Jurkat, Clone E6-1 (cell line): ENCODE data around the gene ATAD3C. TPM values are rescaled to one million over a fixed set of nuclear protein-coding genes. Genes with fewer than 3 reads are reported as not detected.
A peak's percentile ranks its signal among the peaks of the same experiment; 100 is the strongest.
"Not testable (repeated sequence)": the region's sequence is repeated elsewhere in the genome, so short reads cannot be mapped to it uniquely, and the experiment has no call there.

Experiments
- DNase-seq: peaks from one replicate; pipeline ENCODE4 v3.0.0-alpha.2; 2011; ENCODE audit warnings: low read depth, low spot score
- H3K4me3 ChIP-seq: 2 replicates; pipeline ENCODE4 v1.5.1; 2011; ENCODE audit warnings: mild to moderate bottlenecking, low read length, control low read depth, moderate library complexity
- polyA plus RNA-seq: library from polyadenylated mRNA; unstranded; fragments of >200 nt; gene quantifications from one replicate; pipeline ENCODE4 v1.2.1, GENCODE V29; 2012; ENCODE audit warnings: missing spikeins; ENCODE audit not compliant: insufficient read length, insufficient read depth

The ATAD3C gene, protein sequence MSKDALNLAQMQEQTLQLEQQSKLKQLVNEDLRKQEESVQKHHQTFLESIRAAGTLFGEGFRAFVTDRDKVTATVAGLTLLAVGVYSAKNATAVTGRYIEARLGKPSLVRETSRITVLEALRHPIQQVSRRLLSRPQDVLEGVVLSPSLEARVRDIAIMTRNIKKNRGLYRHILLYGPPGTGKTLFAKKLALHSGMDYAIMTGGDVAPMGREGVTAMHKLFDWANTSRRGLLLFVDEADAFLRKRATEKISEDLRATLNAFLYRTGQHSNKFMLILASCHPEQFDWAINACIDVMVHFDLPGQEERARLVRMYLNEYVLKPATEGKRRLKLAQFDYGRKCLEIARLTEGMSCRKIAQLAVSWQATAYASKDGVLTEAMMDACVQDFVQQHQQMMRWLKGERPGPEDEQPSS
- not detected for polyA plus RNA-seq

- no peak for DNase-seq
- no peak within 1 kb of the TSS for H3K4me3 ChIP-seq
Measured at GRCh38 chr1:1449099-1449739, at the start of gene ATAD3C. TSS of gene ATAD3C (plus strand) at chr1:1449689. CDS start at chr1:1450684, 995 bp downstream.

DNA sequence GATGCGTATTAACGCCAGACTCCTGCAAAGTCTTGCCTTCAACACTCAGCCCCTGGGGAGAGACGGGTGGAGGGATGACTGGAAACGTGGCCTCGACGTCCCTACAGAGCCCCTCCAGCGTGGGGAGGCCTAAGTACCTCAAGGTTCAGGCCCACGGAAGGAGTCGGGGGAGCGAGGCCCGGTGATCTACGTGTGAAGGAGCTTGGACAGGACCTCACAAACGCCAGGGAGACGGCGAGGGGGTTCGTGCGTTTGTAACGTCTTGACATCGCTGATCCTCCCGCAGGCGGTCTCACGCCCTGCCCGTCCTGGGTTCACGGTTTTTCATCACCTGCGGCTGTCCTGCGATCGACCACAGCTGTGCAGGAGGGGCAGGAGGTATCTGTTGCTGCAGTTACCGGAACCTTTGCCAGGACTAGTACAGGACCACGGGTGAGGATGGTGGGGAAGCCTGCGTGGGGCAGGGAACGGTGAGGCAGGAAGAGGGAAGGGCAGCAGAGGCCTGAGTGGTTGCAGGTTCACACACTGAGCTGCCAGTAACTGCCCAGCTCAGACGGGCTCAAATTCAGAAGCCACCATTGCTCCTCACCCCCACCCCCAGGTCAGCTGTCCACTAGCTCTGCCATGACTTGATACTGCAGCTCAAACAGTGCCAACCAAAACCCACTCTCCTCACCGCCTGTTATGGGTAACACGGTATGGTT lies 49.5 kb upstream of the ATAD3C start:
- H3K4me3 ChIP-seq = peak overlapping the region; percentile 96
- no peak for DNase-seq

- peak overlapping the region; percentile 96 for H3K4me3 ChIP-seq
- no peak for DNase-seq
Measured at GRCh38 chr1:1400576-1401456, 48.7 kb upstream of the ATAD3C start.

DNA sequence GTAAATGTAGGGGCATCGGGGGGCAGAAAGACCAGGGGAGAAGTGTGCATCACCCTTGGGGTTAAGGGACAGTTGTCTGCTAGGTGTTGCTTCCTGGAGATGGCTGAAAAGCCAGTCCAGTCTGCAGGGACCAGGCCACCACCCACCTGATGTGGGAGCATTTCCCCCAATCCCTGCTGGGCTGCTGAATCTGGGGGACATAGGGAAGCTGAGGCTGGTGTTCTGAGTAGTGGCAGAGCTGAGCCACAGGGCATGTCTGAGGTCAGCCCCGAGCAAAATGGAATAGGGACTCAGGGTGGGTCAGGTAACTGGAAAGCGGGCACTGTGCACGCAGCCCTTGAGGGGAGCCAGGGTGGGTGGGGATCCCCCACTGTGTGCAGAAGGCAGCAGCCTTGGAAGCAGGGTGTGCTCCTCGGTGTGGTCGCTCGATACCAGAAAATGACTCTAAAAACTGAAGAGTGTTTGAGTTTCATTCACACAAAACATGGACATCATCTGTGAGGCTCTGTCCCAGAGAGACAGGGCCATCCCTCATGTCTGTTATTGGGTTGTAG lies 48.0 kb upstream of the ATAD3C start:
- no peak overlapping the region for H3K4me3 ChIP-seq
- no peak for DNase-seq

GRCh38 chr1:1402072-1402900 lies 47.2 kb upstream of the ATAD3C start:
- DNase-seq = peak; percentile 54

DNA sequence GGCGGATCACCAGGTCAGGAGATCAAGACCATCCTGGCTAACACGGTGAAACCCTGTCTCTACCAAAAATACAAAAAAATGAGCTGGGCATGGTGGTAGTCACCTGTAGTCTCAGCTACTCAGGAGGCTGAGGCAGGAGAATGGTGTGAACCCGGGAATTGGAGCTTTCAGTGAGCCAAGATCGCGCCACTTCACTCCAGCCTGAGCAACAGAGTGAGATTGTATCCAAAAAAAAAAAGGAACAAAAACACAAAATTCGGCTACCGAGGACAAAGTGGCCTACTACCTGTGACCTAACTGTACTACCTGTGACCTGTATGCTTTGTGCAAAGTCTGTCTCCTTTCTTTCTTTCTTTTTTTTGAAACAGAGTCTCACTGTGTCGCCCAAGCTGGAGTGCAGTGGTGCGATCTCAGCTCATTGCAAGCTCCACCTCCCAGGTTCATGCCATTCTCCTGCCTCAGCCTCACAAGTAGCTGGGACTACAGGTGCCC lies 46.5 kb upstream of the ATAD3C start:
- H3K4me3 ChIP-seq, DNase-seq: not testable (repeated sequence)

More at GRCh38 chr1:1402072-1402900, 47.2 kb upstream of the ATAD3C start:
- H3K4me3 ChIP-seq = no peak overlapping the region

DNA sequence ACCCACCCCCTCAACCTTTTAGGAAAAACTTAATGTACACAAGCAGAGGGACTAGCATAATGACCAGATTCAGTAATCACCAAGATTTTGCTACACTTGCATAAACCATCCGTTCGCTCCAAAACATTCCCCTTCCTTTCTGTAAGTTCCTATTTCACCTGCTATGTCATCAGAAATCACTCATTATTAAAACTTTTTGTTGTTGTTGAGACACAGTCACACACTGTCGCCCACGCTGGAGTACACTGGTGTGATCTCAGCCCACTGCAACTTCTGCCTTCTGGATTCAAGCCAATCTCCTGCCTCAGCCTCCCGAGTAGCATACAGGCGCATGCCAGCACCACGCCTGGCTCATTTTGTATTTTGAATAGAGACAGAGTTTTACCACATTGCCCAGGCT lies 45.8 kb upstream of the ATAD3C start:
- no peak for DNase-seq
- no peak overlapping the region for H3K4me3 ChIP-seq

DNA sequence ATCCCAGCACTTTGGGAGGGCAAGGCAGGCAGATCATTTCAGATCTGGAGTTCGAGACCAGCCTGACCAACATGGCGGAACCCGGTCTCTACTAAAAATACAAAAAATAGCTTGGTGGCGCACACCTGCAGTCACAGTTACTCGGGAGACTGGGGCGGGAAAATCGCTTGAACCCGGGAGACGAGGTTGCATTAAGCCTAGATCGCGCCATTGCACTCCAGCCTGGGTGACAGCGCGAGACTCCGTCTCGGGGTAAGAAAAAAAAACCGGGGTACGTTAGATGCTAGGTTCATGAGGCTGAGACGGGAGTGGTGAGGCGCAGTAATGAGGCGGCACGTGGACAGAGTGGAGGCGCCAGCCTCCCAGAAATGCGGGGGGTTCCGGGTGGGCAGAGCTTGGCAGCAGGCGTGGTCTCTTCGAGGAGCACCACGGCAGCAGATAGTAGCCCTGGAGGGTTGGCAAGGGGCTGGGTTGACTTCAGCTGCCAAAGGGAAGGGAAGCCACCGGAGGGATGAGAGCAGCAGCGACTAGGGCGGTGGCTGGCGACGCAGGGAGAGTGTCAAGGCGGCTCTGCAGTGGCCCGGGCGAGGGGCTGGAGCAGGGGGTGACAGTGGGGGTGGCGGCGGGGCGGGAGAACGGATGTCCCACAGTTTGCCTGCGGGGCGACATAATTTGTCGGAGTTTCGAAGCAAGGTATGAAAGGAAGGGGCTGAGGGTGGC lies 43.2 kb upstream of the ATAD3C start:
- no peak for DNase-seq

GRCh38 chr1:1406821-1407635 lies 42.5 kb upstream of the ATAD3C start, which contains the start of gene MRPL20:
TSS of gene MRPL20 (minus strand) at chr1:1407293. CDS start at chr1:1407217, 76 bp downstream.
- H3K4me3 ChIP-seq = peak within 1 kb of the TSS; percentile 91
- DNase-seq = peak; percentile 91

More for the DNA sequence above, 43.2 kb upstream of the ATAD3C start:
- H3K4me3 ChIP-seq = peak overlapping the region; percentile 91

DNA sequence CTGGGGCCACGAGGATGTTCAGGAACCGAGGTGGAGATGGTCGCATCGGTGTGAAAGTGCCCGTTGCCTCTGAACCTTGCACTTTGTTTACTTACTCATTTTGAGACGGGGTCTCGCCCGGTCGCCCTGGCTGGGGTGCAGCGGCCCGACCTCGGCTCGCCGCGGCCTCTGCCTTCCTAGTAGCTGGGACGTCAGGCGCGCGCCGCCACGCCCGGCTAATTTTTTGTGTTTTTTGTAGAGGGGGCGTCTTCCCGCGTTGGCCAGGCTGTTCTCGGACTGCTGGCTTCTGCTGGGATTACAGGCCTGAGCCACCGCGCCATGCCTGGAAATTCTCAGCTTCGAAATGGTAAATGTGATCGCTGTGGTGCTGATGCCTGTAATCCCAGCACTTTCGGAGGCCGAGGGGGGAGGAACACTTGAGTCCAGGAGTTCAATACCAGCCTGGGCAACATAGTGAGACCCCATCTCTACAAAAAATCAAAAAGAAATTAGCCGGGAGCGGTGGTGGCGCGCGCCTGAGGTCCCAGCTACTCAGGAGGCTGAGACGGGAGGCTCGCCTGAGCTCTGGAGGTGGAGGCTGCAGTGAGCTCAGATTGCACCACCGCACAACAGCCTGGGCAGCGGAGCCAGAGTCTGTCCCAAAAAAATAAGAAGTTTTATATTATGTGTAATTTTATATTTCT lies 41.7 kb upstream of the ATAD3C start:
- no peak for DNase-seq
- H3K4me3 ChIP-seq = peak overlapping the region; percentile 91

DNA sequence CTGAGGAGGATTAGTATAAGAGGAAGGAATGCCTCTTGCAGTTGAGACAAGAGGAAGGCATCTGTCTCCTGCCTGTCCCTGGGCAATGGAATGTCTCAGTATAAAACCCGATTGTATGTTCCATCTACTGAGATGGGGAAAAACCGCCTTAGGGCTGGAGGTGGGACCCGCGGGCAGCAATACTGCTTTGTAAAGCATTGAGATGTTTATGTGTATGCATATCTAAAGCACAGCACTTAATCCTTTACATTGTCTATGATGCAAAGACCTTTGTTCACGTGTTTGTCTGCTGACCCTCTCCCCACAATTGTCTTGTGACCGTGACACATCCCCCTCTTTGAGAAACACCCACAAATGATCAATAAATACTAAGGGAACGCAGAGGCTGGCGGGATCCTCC lies 39.3 kb upstream of the ATAD3C start:
- DNase-seq, H3K4me3 ChIP-seq: not testable (repeated sequence)

- DNase-seq = no peak
- H3K4me3 ChIP-seq = no peak overlapping the region
Measured at GRCh38 chr1:1411626-1412025, 37.9 kb upstream of the ATAD3C start.

DNA sequence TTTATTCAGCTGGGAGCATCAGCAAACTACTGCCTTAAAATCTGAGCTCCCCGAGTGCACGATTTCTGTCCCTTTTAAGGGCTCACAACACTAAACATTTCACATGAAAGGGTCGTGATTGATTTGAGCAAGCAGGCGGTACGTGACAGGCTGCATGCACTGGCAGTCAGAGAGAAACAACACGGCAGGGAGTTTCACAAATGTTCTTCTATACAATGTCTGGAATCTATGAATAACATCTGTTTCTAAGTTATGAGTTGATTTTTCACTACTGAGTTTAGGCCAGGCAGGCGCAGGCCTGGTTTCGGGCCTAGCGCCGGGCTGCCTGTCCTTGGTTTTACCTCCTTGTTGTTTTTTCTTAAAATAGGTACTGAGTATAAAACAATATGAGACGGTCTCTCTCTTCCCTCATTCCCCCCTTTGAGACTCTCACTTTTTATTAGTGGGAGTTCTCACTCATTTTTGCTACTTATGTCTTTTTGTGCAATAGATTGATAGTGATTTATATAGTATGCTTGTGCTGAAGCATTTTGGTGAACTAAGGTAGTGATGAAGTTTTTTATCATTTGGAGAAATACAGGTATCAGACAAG lies 37.1 kb upstream of the ATAD3C start:
- not testable (repeated sequence) for DNase-seq, H3K4me3 ChIP-seq

DNA sequence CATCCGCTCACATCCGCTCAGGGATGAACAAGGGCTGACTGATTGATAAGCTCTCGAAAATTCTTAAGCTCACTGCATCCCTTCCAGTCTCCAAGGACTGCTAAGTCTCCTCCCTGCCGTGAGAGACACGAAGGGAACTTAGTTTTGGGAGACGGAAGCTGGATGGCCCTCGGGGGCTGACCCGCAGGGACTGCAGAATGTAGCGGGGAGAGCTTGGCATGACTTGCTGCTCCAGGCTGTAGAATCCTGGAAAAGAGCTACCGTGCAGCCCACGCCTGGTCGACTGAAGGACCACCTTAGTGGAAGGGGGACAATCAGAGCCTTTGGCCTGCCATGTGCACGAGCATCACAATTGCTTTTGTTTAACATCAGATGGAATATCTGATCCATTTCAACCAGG lies 33.7 kb upstream of the ATAD3C start:
- DNase-seq = no peak
- H3K4me3 ChIP-seq = no peak overlapping the region

DNA sequence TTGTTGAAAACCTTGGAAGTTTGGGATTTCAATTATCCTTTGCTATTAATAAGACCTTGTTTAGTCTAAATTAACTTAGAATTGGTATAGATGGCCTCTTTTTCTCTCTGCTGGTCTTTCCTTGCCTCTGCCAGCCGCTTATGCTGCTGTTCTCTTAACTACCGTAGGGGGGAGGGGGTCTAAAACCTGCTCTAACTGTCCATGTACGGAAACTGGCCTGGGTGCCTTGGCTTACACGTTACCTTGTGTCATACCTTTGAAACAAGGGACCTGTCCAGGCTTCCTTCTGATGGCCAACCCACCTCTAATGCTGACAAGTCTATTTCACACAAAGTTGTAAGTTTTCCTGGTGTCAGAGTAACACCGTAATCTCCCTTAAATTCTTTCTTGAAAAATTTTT lies 32.1 kb upstream of the ATAD3C start:
- not testable (repeated sequence) for DNase-seq, H3K4me3 ChIP-seq
